Stimulated activated memory B cell treated with anti-CD40 and anti-IgM and Interleukin-4, amounts not matched to agents 10 μg/mL and 1 μg/mL and 100 μg/mL, for 72 hours (primary cell): ENCODE data around the gene CARMIL1.

ENCODE experiments used
- ATAC-seq: fragments of 150-1000 bp; cut with Tn5 transposase; 2 replicates; pipeline ENCODE4 v1.10.0; 2021
- H3K27ac Mint-ChIP-seq: one replicate; pipeline ENCODE4 v1.8.0; 2022; ENCODE audit warnings: mild to moderate bottlenecking, mixed read lengths
- H3K27me3 Mint-ChIP-seq: one replicate; pipeline ENCODE4 v1.8.0; 2022; ENCODE audit warnings: mixed read lengths
- H3K36me3 Mint-ChIP-seq: one replicate; pipeline ENCODE4 v1.8.0; 2022; ENCODE audit warnings: mixed read lengths
- H3K4me1 Mint-ChIP-seq: one replicate; pipeline ENCODE4 v1.8.0; 2022; ENCODE audit warnings: mixed read lengths
- H3K4me3 Mint-ChIP-seq: one replicate; pipeline ENCODE4 v1.8.0; 2022; ENCODE audit warnings: mild to moderate bottlenecking, moderate library complexity, mixed read lengths
- H3K9me3 Mint-ChIP-seq: one replicate; pipeline ENCODE4 v1.8.0; 2022; ENCODE audit warnings: mixed read lengths

CARMIL1 gene

DNA sequence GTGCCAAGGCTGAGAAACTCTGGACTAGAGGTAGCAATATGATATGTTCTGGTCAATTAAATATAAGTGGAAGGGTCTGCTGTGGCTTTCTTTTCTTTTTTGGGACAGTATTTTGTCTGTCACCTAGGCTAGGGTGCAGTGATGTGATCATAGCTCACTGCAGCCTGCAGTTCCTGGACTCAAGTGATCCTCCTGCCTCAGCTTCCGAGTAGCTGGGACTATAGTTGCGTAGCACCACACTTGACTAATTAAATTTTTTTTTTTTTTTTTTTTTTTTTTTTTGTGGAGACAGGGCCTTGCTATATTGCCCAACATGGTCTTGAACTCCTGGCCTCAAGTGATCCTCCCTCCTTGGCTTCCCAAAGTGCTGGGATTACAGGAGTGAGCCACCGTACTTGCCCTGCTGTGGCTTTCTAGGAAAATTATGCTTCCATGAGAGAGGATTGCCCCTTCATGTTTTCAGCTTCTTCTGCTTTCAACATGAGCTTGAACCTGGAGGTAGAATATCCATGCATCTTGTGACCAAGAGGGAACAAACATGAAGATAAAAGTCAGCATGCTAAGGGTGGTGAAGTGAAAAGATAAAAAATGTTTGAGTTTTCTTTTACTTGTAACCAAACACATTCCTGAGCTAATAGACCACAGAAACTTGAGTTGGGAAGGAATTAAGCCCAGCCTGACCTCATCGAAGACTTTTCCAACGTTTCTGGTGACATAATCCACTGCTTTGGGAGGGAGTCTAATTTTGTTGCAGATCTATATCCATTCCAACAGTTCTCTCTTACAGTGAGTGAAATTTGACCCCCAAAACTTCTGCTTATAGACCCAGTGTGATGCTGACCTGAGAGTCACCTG lies 75.1 kb downstream of the CARMIL1 start:
- Mint-ChIP-seq H3K27me3 (peaks cover 9% of the 10 kb centered on the region), H3K4me1 (no peaks in the 10 kb centered on the region), H3K9me3 (no peaks in the 10 kb centered on the region), H3K36me3 (no peaks in the 10 kb centered on the region), H3K4me3 (no peak overlapping the region), H3K27ac (no peak overlapping the region)
- no peak for ATAC-seq

GRCh38 chr6:25359191-25359861 lies 80.2 kb downstream of the CARMIL1 start:
- no peak overlapping the region for H3K27ac Mint-ChIP-seq
- no peak for ATAC-seq
- peaks cover 9% of the 10 kb centered on the region for H3K27me3 Mint-ChIP-seq
- H3K36me3 Mint-ChIP-seq = no peaks in the 10 kb centered on the region
- H3K9me3 Mint-ChIP-seq = no peaks in the 10 kb centered on the region
- H3K4me3 Mint-ChIP-seq = no peak overlapping the region
- peaks cover 16% of the 10 kb centered on the region for H3K4me1 Mint-ChIP-seq

- Mint-ChIP-seq H3K9me3 (no peaks in the 10 kb centered on the region), H3K4me3 (no peak overlapping the region), H3K4me1 (peaks cover 16% of the 10 kb centered on the region), H3K36me3 (no peaks in the 10 kb centered on the region), H3K27ac (no peak overlapping the region), H3K27me3 (peaks cover 9% of the 10 kb centered on the region)
- no peak for ATAC-seq
Observed at GRCh38 chr6:25359891-25360290, 80.7 kb downstream of the CARMIL1 start.

DNA sequence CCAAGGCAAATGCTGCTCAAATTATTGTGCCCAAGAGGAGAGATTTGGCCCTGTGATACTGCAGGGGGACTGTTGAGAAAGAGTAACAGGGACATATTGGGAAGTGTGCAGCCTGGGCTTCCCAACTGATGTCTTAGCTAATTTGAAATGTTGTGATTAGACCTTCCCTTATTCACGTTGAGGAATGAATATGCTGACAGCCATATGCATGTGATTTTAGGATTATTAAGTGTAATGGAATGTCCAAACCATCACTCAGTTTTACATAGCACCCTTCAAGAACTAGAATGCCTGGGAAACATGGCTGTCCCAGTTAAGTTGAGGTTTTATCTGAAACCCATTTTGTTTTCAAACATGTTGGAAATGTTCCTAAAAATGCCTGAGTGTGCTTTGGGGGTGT lies 81.4 kb downstream of the CARMIL1 start:
- no peak overlapping the region for H3K4me3 Mint-ChIP-seq
- no peak overlapping the region for H3K27ac Mint-ChIP-seq
- no peaks in the 10 kb centered on the region for H3K9me3 Mint-ChIP-seq
- ATAC-seq = no peak
- no peaks in the 10 kb centered on the region for H3K36me3 Mint-ChIP-seq
- H3K4me1 Mint-ChIP-seq = peaks cover 16% of the 10 kb centered on the region
- peaks cover 9% of the 10 kb centered on the region for H3K27me3 Mint-ChIP-seq

- Mint-ChIP-seq H3K4me3 (no peak overlapping the region), H3K36me3 (no peaks in the 10 kb centered on the region), H3K4me1 (peaks cover 37% of the 10 kb centered on the region), H3K27me3 (peaks cover 2% of the 10 kb centered on the region), H3K27ac (no peak overlapping the region), H3K9me3 (no peaks in the 10 kb centered on the region)
- no peak for ATAC-seq
Observed at GRCh38 chr6:25363427-25363826, 84.3 kb downstream of the CARMIL1 start.

- ATAC-seq = no peak
- H3K36me3 Mint-ChIP-seq = no peaks in the 10 kb centered on the region
- H3K27me3 Mint-ChIP-seq = no peaks in the 10 kb centered on the region
- no peaks in the 10 kb centered on the region for H3K9me3 Mint-ChIP-seq
- no peak overlapping the region for H3K4me3 Mint-ChIP-seq
- H3K4me1 Mint-ChIP-seq = peaks cover 49% of the 10 kb centered on the region
- H3K27ac Mint-ChIP-seq = no peak overlapping the region
Observed at GRCh38 chr6:25365154-25365553, 86.0 kb downstream of the CARMIL1 start.

GRCh38 chr6:25366903-25367545 lies 87.8 kb downstream of the CARMIL1 start:
- Mint-ChIP-seq H3K36me3 (no peaks in the 10 kb centered on the region), H3K27me3 (no peaks in the 10 kb centered on the region), H3K4me1 (peaks cover 62% of the 10 kb centered on the region), H3K9me3 (no peaks in the 10 kb centered on the region), H3K4me3 (peak overlapping the region; percentile 32), H3K27ac (peak overlapping the region; percentile 63)
- no peak for ATAC-seq

GRCh38 chr6:25369036-25369432 lies 89.9 kb downstream of the CARMIL1 start:
- Mint-ChIP-seq H3K4me1 (peaks cover 52% of the 10 kb centered on the region), H3K27ac (peak overlapping the region; percentile 62), H3K36me3 (peaks cover 4% of the 10 kb centered on the region), H3K9me3 (no peaks in the 10 kb centered on the region), H3K27me3 (peaks cover 9% of the 10 kb centered on the region), H3K4me3 (no peak overlapping the region)
- ATAC-seq = no peak

GRCh38 chr6:25369433-25370177 lies 90.4 kb downstream of the CARMIL1 start:
- peak overlapping the region; percentile 62 for H3K27ac Mint-ChIP-seq
- peaks cover 10% of the 10 kb centered on the region for H3K36me3 Mint-ChIP-seq
- H3K4me1 Mint-ChIP-seq = peaks cover 53% of the 10 kb centered on the region
- no peak for ATAC-seq
- peaks cover 15% of the 10 kb centered on the region for H3K27me3 Mint-ChIP-seq
- peak overlapping the region; percentile 18 for H3K4me3 Mint-ChIP-seq
- H3K9me3 Mint-ChIP-seq = peaks cover 4% of the 10 kb centered on the region

- Mint-ChIP-seq H3K4me1 (peaks cover 53% of the 10 kb centered on the region), H3K27ac (peak overlapping the region; percentile 62), H3K9me3 (peaks cover 8% of the 10 kb centered on the region), H3K36me3 (peaks cover 16% of the 10 kb centered on the region), H3K4me3 (no peak overlapping the region), H3K27me3 (peaks cover 18% of the 10 kb centered on the region)
- no peak for ATAC-seq
Observed at GRCh38 chr6:25370178-25371036, 91.2 kb downstream of the CARMIL1 start.

GRCh38 chr6:25371037-25371347 lies 91.8 kb downstream of the CARMIL1 start:
- peaks cover 53% of the 10 kb centered on the region for H3K4me1 Mint-ChIP-seq
- no peak for ATAC-seq
- H3K27ac Mint-ChIP-seq = no peak overlapping the region
- peaks cover 11% of the 10 kb centered on the region for H3K9me3 Mint-ChIP-seq
- H3K36me3 Mint-ChIP-seq = peaks cover 20% of the 10 kb centered on the region
- peaks cover 18% of the 10 kb centered on the region for H3K27me3 Mint-ChIP-seq
- no peak overlapping the region for H3K4me3 Mint-ChIP-seq

GRCh38 chr6:25375125-25375524 lies 96.0 kb downstream of the CARMIL1 start:
- Mint-ChIP-seq H3K27me3 (peaks cover 18% of the 10 kb centered on the region), H3K4me1 (peaks cover 21% of the 10 kb centered on the region)

DNA sequence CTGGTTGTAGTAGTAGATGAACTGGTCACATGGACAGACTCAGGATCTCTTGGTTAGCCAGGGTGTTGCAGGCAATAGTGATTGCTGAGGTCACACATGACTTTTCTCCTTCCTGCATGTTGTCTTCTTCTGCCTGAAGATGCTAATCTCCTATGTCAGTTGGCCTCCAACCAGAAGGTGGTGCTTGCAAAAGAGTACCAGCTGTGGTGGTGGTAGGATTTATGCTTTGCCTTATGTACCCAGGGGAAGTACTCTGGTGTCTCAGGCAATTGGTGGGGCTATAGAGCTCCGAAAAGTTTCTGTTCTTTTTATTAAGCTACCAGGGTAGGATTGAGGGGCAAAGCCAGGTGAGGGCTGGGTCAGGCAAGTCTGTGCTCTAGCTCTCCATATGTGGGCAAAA lies 98.5 kb downstream of the CARMIL1 start:
- Mint-ChIP-seq H3K36me3 (peaks cover 20% of the 10 kb centered on the region), H3K4me1 (peaks cover 7% of the 10 kb centered on the region), H3K27me3 (peaks cover 18% of the 10 kb centered on the region), H3K4me3 (no peak overlapping the region), H3K9me3 (peaks cover 11% of the 10 kb centered on the region), H3K27ac (no peak overlapping the region)
- no peak for ATAC-seq

More at GRCh38 chr6:25375125-25375524, 96.0 kb downstream of the CARMIL1 start:
- Mint-ChIP-seq H3K9me3 (peaks cover 11% of the 10 kb centered on the region), H3K36me3 (peaks cover 20% of the 10 kb centered on the region), H3K27ac (no peak overlapping the region), H3K4me3 (no peak overlapping the region)
- no peak for ATAC-seq

DNA sequence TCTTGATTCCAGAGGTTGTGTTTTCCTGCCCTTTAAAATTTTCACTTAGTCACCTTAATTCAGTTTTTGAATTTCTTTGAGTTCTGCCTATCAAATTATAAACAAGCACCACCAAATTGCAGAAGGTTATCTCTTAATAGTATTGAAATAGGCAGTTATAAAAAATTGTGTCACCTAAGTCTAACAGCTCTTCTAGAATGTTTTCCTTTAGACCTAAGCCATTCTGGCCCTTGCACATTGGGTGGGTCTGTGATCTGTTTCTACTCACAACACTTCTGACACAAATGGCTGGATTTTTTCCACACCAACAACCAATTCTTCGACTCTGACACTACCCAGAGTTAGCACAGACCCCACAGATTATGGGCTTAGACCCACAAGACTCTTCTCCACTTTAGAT lies 101.9 kb downstream of the CARMIL1 start:
- no peaks in the 10 kb centered on the region for H3K27me3 Mint-ChIP-seq
- H3K27ac Mint-ChIP-seq = no peak overlapping the region
- no peaks in the 10 kb centered on the region for H3K9me3 Mint-ChIP-seq
- H3K4me3 Mint-ChIP-seq = no peak overlapping the region
- H3K4me1 Mint-ChIP-seq = no peaks in the 10 kb centered on the region
- ATAC-seq = no peak
- no peaks in the 10 kb centered on the region for H3K36me3 Mint-ChIP-seq
